HCT116 (cell line): ENCODE data around the gene FANCD2. TPM values are rescaled to one million over a fixed set of nuclear protein-coding genes. Genes with fewer than 3 reads are reported as not detected.

Experiments used
- ATAC-seq: fragments of 200-7000 bp; cut with Tn5 transposase; 2 replicates; pipeline ENCODE4 v1.9.1; 2020; ENCODE audit warnings: mild to moderate bottlenecking, moderate library complexity
- BruUV-seq: library from RNA; stranded (reverse); fragments of 400-500 nt; replicated peaks from 2 replicates; lab custom pipeline; 2021; lab: Mats Ljungman, UMichigan
- CTCF ChIA-PET: fragments of 300-600 bp; sonication (Branson Sonifier 250); formaldehyde crosslinking; loops from one replicate; lab custom pipeline; 2021; ENCODE audit warnings: antibody characterized with exemption; lab: Charles Lee
- POLR2A ChIA-PET: fragments of 300-600, 350-600 bp; sonication (Branson Sonifier 250); formaldehyde crosslinking; loops from one replicate; lab custom pipeline; 2021; ENCODE audit warnings: antibody characterized with exemption; lab: Charles Lee
- RAD21 ChIA-PET, 2 experiments: fragments of 300-600 bp; sonication (Branson Sonifier 250); formaldehyde crosslinking; loops; one replicate each; lab custom pipeline; 2023; ENCODE audit warnings: low total read pairs in 2 of 2; ENCODE audit not compliant: uncharacterized antibody in 2 of 2, unreplicated experiment in 2 of 2, low non-redundant PET in 1 of 2; lab: Charles Lee
- DNase-seq: peaks from one replicate; pipeline ENCODE4 v3.0.0-alpha.2; 2010; ENCODE audit warnings: low read depth, low spot score
- H2AFZ ChIP-seq: fragments of 200-600 bp; shearing (Covaris generic), sonication (generic); 2 replicates; pipeline ENCODE4 v1.6.1; 2017; ENCODE audit warnings: low read depth, mixed run types, mixed read lengths, antibody characterized with exemption, low read length; ENCODE audit not compliant: poor library complexity, severe bottlenecking
- H3K27ac ChIP-seq: 2 replicates; pipeline ENCODE4 v1.5.1; 2012; ENCODE audit warnings: low read depth, low read length
- H3K27me3 ChIP-seq: fragments of 200-600 bp; sonication (generic); 2 replicates; pipeline ENCODE4 v1.6.1; 2016; ENCODE audit warnings: mixed run types, low read length, mixed read lengths; ENCODE audit not compliant: insufficient read depth
- H3K36me3 ChIP-seq, 2 experiments: fragments of 200-500 bp in 1 of 2; fragments of 200-600 bp in 1 of 2; sonication (Bioruptor generic) in 1 of 2; sonication (generic) in 1 of 2; 2 replicates each; pipeline versions ENCODE4 v1.5.1 to v1.6.1; 2014 to 2016; ENCODE audit warnings: low read length in 2 of 2, inconsistent platforms in 1 of 2, mixed read lengths in 1 of 2, mixed run types in 1 of 2; ENCODE audit not compliant: insufficient read depth in 2 of 2, control insufficient read depth in 1 of 2
- H3K4me1 ChIP-seq, 2 experiments: fragments of 200-600 bp in 1 of 2; sonication (generic) in 1 of 2; 2 replicates each; pipeline versions ENCODE4 v1.5.1 to v1.6.1; 2012 to 2017; ENCODE audit warnings: low read length in 2 of 2, inconsistent platforms in 1 of 2, mild to moderate bottlenecking in 1 of 2, mixed read lengths in 1 of 2, mixed run types in 1 of 2, moderate library complexity in 1 of 2; ENCODE audit not compliant: insufficient read depth in 2 of 2, control insufficient read depth in 1 of 2
- H3K4me2 ChIP-seq: fragments of 200-600 bp; sonication (generic); 2 replicates; pipeline ENCODE4 v1.6.1; 2017; ENCODE audit warnings: mixed run types, low read length, mixed read lengths
- H3K4me3 ChIP-seq, 2 experiments: fragments of 200-600 bp in 1 of 2; sonication (generic) in 1 of 2; replicated peaks in 1 of 2; 2 replicates each; pipeline ENCODE4 v1.5.1; 2011 to 2016; ENCODE audit warnings: low read length in 2 of 2, control low read depth in 1 of 2, low read depth in 1 of 2, mild to moderate bottlenecking in 1 of 2, mixed read lengths in 1 of 2, mixed run types in 1 of 2
- H3K79me2 ChIP-seq: fragments of 200-600 bp; sonication (generic); 2 replicates; pipeline ENCODE4 v1.6.1; 2017; ENCODE audit warnings: mild to moderate bottlenecking, mixed run types, low read length, moderate library complexity, mixed read lengths; ENCODE audit not compliant: insufficient read depth
- H3K9ac ChIP-seq: fragments of 200-600 bp; sonication (generic); 2 replicates; pipeline ENCODE4 v1.6.1; 2016; ENCODE audit warnings: low read length, mixed read lengths
- H3K9me2 ChIP-seq: fragments of 200-600 bp; sonication (generic), shearing (Covaris generic); 2 replicates; pipeline ENCODE4 v1.6.1; 2017; ENCODE audit warnings: mixed run types, mild to moderate bottlenecking, moderate library complexity; ENCODE audit not compliant: insufficient read depth
- H3K9me3 ChIP-seq, 2 experiments: fragments of 200-500 bp in 1 of 2; fragments of 200-600 bp in 1 of 2; sonication (Bioruptor generic) in 1 of 2; sonication (generic) in 1 of 2; 2 replicates each; pipeline ENCODE4 v1.6.1; 2014 to 2017; ENCODE audit warnings: low read length in 2 of 2, mixed read lengths in 2 of 2, inconsistent platforms in 1 of 2, low read depth in 1 of 2, mild to moderate bottlenecking in 1 of 2, mixed run types in 1 of 2, moderate library complexity in 1 of 2; ENCODE audit not compliant: control insufficient read depth in 1 of 2, insufficient read depth in 1 of 2
- H4K20me1 ChIP-seq: fragments of 200-600 bp; sonication (generic), shearing (Covaris generic); 2 replicates; pipeline ENCODE4 v1.6.1; 2017; ENCODE audit warnings: mixed run types, mild to moderate bottlenecking, moderate library complexity; ENCODE audit not compliant: insufficient read depth
- CBX3 ChIP-seq: IDR thresholded peaks from 2 replicates; pipeline ENCODE4 v1.6.1; 2012; ENCODE audit warnings: low read depth
- CEBPB ChIP-seq: IDR thresholded peaks from 2 replicates; pipeline ENCODE4 v1.6.1; 2012; ENCODE audit warnings: low read depth
- EGR1 ChIP-seq: IDR thresholded peaks from 2 replicates; pipeline ENCODE4 v1.6.1; 2012; ENCODE audit warnings: low read depth
- ELF1 ChIP-seq: IDR thresholded peaks from 2 replicates; pipeline ENCODE4 v1.6.1; 2012; ENCODE audit warnings: low read depth, borderline replicate concordance
- EZH2 ChIP-seq: fragments of 200-600 bp; sonication (generic); IDR thresholded peaks from 2 replicates; pipeline ENCODE4 v1.6.1; 2017; ENCODE audit warnings: antibody characterized with exemption, mixed run types
- EZH2phosphoT487 ChIP-seq: fragments of 200-600 bp; IDR thresholded peaks from 2 replicates; pipeline ENCODE4 v1.6.1; 2018; ENCODE audit warnings: antibody characterized with exemption, borderline replicate concordance
- FOSL1 ChIP-seq: IDR thresholded peaks from 2 replicates; pipeline ENCODE4 v1.6.1; 2012; ENCODE audit warnings: low read depth
- POLR2A ChIP-seq: IDR thresholded peaks from 2 replicates; pipeline ENCODE4 v1.7.0; 2011; ENCODE audit warnings: borderline replicate concordance; ENCODE audit not compliant: insufficient read depth, insufficient read length; ENCODE audit errors: extremely low read depth
- TCF7L2 ChIP-seq: IDR thresholded peaks from 2 replicates; pipeline ENCODE4 v1.7.0; 2011; ENCODE audit warnings: borderline replicate concordance, inconsistent platforms; ENCODE audit not compliant: insufficient read depth, insufficient read length; ENCODE audit errors: extremely low read depth
- intact Hi-C: fragments of 100-400 bp; cut with micrococcal nuclease; formaldehyde crosslinking; loops from 2 replicates; pipeline ENCODE4 v1.10.0; 2022
- total RNA-seq: library from RNA; stranded (reverse); gene quantifications from one replicate; pipeline ENCODE4 v1.2.1, GENCODE V29; 2021; ENCODE audit not compliant: unreplicated experiment

Gene FANCD2
- total RNA-seq, 1 experiment from 2014 or later: 50.0 TPM

GRCh38 chr3:10004960-10005564 is 21.2 kb upstream of the FANCD2 start:
- Histone ChIP-seq H3K9me3 (no peaks in the 10 kb centered on the region), H3K4me2 (no peak overlapping the region), H3K79me2 (peaks cover 11% of the 10 kb centered on the region), H3K9ac (no peak overlapping the region), H4K20me1 (peaks cover 3% of the 10 kb centered on the region; the same call in 1 of the 2 replicates), H3K27me3 (no peaks in the 10 kb centered on the region), H3K36me3 (peaks cover 0 to 22% of the 10 kb centered on the region in 2 experiments; a peak in 3 of 4 replicates), H3K9me2 (no peaks in the 10 kb centered on the region), H3K4me3 (no peak overlapping the region), H3K27ac (no peak overlapping the region), H3K4me1 (peaks cover 4 to 17% of the 10 kb centered on the region in 2 experiments), H2AFZ (no peak overlapping the region)
- ATAC-seq (no peak), DNase-seq (no peak)
- POLR2A ChIA-PET: no interaction called here
- RAD21 ChIA-PET: no interaction called here
- no TSS peak for BruUV-seq
- CTCF ChIA-PET: no interaction called here
- TF ChIP-seq CBX3: no peak
- no peak for TF ChIP-seq EZH2phosphoT487
- TF ChIP-seq FOSL1: no peak
- no peak for TF ChIP-seq POLR2A
- TF ChIP-seq EZH2: no peak
- intact Hi-C loops: no loop called here

- Histone ChIP-seq H3K27ac (no peak overlapping the region), H3K9me2 (no peaks in the 10 kb centered on the region), H3K27me3 (no peaks in the 10 kb centered on the region), H3K9ac (no peak overlapping the region), H2AFZ (no peak overlapping the region), H3K4me1 (peaks cover 8 to 26% of the 10 kb centered on the region in 2 experiments), H3K4me3 (no peak overlapping the region), H3K79me2 (no peaks in the 10 kb centered on the region; the same call in 1 of the 2 replicates), H3K36me3 (peaks cover 0 to 12% of the 10 kb centered on the region in 2 experiments; a peak in 2 of 4 replicates), H3K4me2 (no peak overlapping the region), H4K20me1 (no peaks in the 10 kb centered on the region), H3K9me3 (no peaks in the 10 kb centered on the region)
- POLR2A ChIA-PET: no interaction called here
- TF ChIP-seq TCF7L2 (no peak), EGR1 (no peak), ELF1 (no peak), CEBPB (no peak)
- no TSS peak for BruUV-seq
- CTCF ChIA-PET: no interaction called here
- intact Hi-C loops: no loop called here
- DNase-seq: no peak
- no peak for ATAC-seq
- RAD21 ChIA-PET: no interaction called here
These were observed 20.0 kb upstream of the FANCD2 start for GRCh38 chr3:10006048-10006761.
